K562 (cell line): ENCODE measurements around the gene COX7A1. TPM values are rescaled to one million over a fixed set of nuclear protein-coding genes. Genes with fewer than 3 reads are reported as not detected.

Experiments used
- CEBPG ChIP-seq, 3 experiments: fragments of 200-800 bp in 1 of 3; sonication (Bioruptor generic) in 1 of 3; sonication (generic) in 1 of 3; formaldehyde crosslinking in 1 of 3; IDR thresholded peaks in 2 of 3; conservative IDR thresholded peaks in 1 of 3; 2 replicates each; pipeline versions ENCODE4 v1.6.1 to v1.8.0; 2016 to 2022; ENCODE audit warnings: missing compliant biosample characterization in 2 of 3, missing genetic modification characterization in 2 of 3, mild to moderate bottlenecking in 1 of 3, missing genetic modification reagents in 1 of 3
- ELF1 ChIP-seq: fragments of 200-800 bp; sonication (Bioruptor generic); IDR thresholded peaks from 2 replicates; pipeline ENCODE4 v1.6.1; 2016; ENCODE audit warnings: missing genetic modification characterization, missing compliant biosample characterization
- FOXA3 ChIP-seq, 2 experiments: fragments of 450-650 bp in 1 of 2; sonication (generic) in 1 of 2; formaldehyde crosslinking; IDR thresholded peaks in 1 of 2; conservative IDR thresholded peaks in 1 of 2; 2 replicates each; pipeline versions ENCODE4 v1.4.0 to v1.8.0; 2020 to 2022; ENCODE audit warnings: mild to moderate bottlenecking in 2 of 2, missing genetic modification reagents in 1 of 2
- SIN3A ChIP-seq, 2 experiments: fragments of 150-350 bp in 1 of 2; IDR thresholded peaks; 2 replicates each; pipeline ENCODE4 v1.6.1; 2011 to 2016; ENCODE audit warnings: borderline replicate concordance in 2 of 2, low read depth in 2 of 2, low read length in 2 of 2, mild to moderate bottlenecking in 2 of 2, moderate library complexity in 2 of 2; ENCODE audit not compliant: control insufficient read depth in 1 of 2
- polyA plus RNA-seq, 8 experiments: library from polyadenylated mRNA; depleted of rRNA in 4 of 8; stranded (reverse) in 5 of 8; unstranded in 3 of 8; fragments of >200 nt; fragmentation: Nextera tagmentation in 2 of 8; fragmentation: Illumina TruSeq in 1 of 8; extraction: Ambion mirVana in 2 of 8; extraction: Trizol in 1 of 8; gene quantifications; 2 replicates each; pipeline versions ENCODE4 v1.2.1 to v1.2.3, GENCODE V29; 2011 to 2014; ENCODE audit warnings: inconsistent platforms in 1 of 8, missing spikeins in 1 of 8
- total RNA-seq, 7 experiments: library from RNA; depleted of rRNA in 6 of 7; stranded (reverse); fragments of >200 nt in 6 of 7; fragmentation: Illumina TruSeq in 2 of 7; extraction: Trizol in 2 of 7; gene quantifications; 2 replicates each; pipeline versions ENCODE4 v1.2.1 to v1.2.3, GENCODE V29; 2011 to 2021; ENCODE audit warnings: low replicate concordance in 1 of 7
- TF ChIP-seq, protein P1 (sequence below): IDR thresholded peaks from 3 replicates; pipeline ENCODE4 v1.6.1; 2011; ENCODE audit warnings: borderline replicate concordance, mild to moderate bottlenecking; ENCODE audit not compliant: insufficient read length, insufficient read depth
- TF ChIP-seq, protein P2 (sequence below): fragments of 450-650 bp; IDR thresholded peaks from 2 replicates; pipeline ENCODE4 v1.6.1; 2016; ENCODE audit warnings: borderline replicate concordance
- TF ChIP-seq, protein P3 (sequence below), 2 experiments: fragments of 450-650 bp; formaldehyde crosslinking in 1 of 2; IDR thresholded peaks; 2 replicates each; pipeline versions ENCODE4 v1.4.0 to v1.6.1; 2014 to 2020; ENCODE audit warnings: mild to moderate bottlenecking in 2 of 2, borderline replicate concordance in 1 of 2, low read depth in 1 of 2
- TF ChIP-seq, protein P4 (sequence below): sonication (generic); formaldehyde crosslinking; IDR thresholded peaks from 2 replicates; pipeline ENCODE4 v1.8.0; 2023; ENCODE audit warnings: mild to moderate bottlenecking, missing genetic modification reagents
- TF ChIP-seq, protein P5 (sequence below): fragments of 250-450 bp; sonication (Bioruptor Pico); IDR thresholded peaks from 2 replicates; pipeline ENCODE4 v1.8.0; 2021; ENCODE audit warnings: borderline replicate concordance, mild to moderate bottlenecking, moderate library complexity; ENCODE audit not compliant: poor library complexity, severe bottlenecking

The COX7A1 gene
- total and polyA plus RNA-seq, 9 of the 15 experiments (the other 6 are each of a cell fraction or from before 2014, with no cell fraction given) = 0.08 TPM; not detected in 8

DNA sequence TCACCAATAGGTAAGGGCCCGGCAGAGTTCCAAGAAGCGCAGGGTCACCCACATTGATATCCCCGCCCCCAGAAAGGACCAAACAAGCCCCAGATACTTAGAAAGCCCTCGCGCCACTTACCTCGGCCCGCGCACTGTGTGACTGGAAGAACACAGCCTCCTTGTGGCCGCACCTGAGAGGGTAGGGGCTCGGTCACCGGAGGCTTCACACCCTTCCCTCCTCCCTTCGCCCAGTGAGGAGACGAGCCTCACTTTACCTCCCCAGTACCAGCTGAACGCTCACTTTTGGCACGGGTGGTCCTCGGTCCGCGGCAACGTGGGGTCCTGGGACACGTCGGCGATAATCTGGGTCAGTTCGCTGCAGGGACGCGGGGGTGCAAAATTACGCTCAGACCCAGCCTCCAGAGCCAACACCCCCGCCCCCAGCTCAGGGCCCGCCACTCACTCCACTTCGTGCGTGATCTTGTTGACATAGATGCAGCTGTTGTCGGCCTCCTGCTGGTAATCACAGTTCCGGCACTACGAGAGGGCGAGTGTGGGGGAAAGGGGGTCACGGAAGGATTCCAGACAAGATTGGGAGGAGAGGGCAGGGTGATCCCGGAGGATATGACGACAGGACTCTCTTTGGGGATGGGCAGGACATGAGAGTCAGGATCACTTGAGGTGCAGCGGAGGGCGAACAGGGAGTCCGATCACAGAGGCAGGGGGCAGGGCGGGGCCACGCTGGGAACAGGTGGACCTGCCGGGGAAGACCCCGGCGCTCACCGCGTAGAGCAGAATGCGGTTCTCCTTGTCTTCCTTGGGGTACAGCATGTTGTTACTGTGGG lies 38.1 kb downstream of the COX7A1 start (continued):
- TF ChIP-seq, protein P1, sequence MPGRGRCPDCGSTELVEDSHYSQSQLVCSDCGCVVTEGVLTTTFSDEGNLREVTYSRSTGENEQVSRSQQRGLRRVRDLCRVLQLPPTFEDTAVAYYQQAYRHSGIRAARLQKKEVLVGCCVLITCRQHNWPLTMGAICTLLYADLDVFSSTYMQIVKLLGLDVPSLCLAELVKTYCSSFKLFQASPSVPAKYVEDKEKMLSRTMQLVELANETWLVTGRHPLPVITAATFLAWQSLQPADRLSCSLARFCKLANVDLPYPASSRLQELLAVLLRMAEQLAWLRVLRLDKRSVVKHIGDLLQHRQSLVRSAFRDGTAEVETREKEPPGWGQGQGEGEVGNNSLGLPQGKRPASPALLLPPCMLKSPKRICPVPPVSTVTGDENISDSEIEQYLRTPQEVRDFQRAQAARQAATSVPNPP = no peak
- TF ChIP-seq SIN3A (IDR thresholded peaks at IDR 0.05; ENCODE audit: borderline replicate concordance in 2 of 2, control insufficient read depth in 1 of 2, low read depth in 2 of 2, low read length in 2 of 2) (peak in 1 of 2 experiments; percentile 63; a peak in 1 of 4 replicates), ELF1 (tag) (0 out of 2 replicates have a peak, but pooled peaks have one; percentile 13), CEBPG (CRISPR knock-in tag; IDR thresholded peaks at IDR 0.05) (0 out of 2 replicates have a peak, but pooled peaks have one; percentile 33), CEBPG (tag; conservative IDR thresholded peaks at IDR 0.05 in 1 of 2, IDR thresholded peaks at IDR 0.05 in 1 of 2) (no peak), FOXA3 (CRISPR knock-in tag; conservative IDR thresholded peaks at IDR 0.05 in 1 of 2, IDR thresholded peaks at IDR 0.05 in 1 of 2) (peak; percentile 50 to 97)
- TF ChIP-seq, protein P2, sequence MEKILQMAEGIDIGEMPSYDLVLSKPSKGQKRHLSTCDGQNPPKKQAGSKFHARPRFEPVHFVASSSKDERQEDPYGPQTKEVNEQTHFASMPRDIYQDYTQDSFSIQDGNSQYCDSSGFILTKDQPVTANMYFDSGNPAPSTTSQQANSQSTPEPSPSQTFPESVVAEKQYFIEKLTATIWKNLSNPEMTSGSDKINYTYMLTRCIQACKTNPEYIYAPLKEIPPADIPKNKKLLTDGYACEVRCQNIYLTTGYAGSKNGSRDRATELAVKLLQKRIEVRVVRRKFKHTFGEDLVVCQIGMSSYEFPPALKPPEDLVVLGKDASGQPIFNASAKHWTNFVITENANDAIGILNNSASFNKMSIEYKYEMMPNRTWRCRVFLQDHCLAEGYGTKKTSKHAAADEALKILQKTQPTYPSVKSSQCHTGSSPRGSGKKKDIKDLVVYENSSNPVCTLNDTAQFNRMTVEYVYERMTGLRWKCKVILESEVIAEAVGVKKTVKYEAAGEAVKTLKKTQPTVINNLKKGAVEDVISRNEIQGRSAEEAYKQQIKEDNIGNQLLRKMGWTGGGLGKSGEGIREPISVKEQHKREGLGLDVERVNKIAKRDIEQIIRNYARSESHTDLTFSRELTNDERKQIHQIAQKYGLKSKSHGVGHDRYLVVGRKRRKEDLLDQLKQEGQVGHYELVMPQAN = peak; percentile 38; the same call in 1 of the 2 replicates
- TF ChIP-seq, protein P3, sequence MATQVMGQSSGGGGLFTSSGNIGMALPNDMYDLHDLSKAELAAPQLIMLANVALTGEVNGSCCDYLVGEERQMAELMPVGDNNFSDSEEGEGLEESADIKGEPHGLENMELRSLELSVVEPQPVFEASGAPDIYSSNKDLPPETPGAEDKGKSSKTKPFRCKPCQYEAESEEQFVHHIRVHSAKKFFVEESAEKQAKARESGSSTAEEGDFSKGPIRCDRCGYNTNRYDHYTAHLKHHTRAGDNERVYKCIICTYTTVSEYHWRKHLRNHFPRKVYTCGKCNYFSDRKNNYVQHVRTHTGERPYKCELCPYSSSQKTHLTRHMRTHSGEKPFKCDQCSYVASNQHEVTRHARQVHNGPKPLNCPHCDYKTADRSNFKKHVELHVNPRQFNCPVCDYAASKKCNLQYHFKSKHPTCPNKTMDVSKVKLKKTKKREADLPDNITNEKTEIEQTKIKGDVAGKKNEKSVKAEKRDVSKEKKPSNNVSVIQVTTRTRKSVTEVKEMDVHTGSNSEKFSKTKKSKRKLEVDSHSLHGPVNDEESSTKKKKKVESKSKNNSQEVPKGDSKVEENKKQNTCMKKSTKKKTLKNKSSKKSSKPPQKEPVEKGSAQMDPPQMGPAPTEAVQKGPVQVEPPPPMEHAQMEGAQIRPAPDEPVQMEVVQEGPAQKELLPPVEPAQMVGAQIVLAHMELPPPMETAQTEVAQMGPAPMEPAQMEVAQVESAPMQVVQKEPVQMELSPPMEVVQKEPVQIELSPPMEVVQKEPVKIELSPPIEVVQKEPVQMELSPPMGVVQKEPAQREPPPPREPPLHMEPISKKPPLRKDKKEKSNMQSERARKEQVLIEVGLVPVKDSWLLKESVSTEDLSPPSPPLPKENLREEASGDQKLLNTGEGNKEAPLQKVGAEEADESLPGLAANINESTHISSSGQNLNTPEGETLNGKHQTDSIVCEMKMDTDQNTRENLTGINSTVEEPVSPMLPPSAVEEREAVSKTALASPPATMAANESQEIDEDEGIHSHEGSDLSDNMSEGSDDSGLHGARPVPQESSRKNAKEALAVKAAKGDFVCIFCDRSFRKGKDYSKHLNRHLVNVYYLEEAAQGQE (IDR thresholded peaks at IDR 0.05; ENCODE audit: borderline replicate concordance) = peak; percentile 6; the same call in 1 of the 2 replicates
- TF ChIP-seq, protein P3 (CRISPR knock-in tag; IDR thresholded peaks at IDR 0.05; ENCODE audit: low read depth) = no peak
- TF ChIP-seq, protein P4, sequence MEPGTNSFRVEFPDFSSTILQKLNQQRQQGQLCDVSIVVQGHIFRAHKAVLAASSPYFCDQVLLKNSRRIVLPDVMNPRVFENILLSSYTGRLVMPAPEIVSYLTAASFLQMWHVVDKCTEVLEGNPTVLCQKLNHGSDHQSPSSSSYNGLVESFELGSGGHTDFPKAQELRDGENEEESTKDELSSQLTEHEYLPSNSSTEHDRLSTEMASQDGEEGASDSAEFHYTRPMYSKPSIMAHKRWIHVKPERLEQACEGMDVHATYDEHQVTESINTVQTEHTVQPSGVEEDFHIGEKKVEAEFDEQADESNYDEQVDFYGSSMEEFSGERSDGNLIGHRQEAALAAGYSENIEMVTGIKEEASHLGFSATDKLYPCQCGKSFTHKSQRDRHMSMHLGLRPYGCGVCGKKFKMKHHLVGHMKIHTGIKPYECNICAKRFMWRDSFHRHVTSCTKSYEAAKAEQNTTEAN (CRISPR knock-in tag) = no peak
- TF ChIP-seq, protein P5, sequence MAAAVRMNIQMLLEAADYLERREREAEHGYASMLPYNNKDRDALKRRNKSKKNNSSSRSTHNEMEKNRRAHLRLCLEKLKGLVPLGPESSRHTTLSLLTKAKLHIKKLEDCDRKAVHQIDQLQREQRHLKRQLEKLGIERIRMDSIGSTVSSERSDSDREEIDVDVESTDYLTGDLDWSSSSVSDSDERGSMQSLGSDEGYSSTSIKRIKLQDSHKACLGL (CRISPR knock-in tag) = no peak
